ENCODE data around the gene HOXB8. TPM values are rescaled to one million over a fixed set of nuclear protein-coding genes. Genes with fewer than 3 reads are reported as not detected.

Gene HOXB8
- total and polyA plus RNA-seq, 5 donors from 2014 or later: not detected

GRCh38 chr17:48603959-48604769 is 10.9 kb downstream of the HOXB8 start:
- H3K27ac ChIP-seq (ENCODE audit: insufficient read depth, low read length, poor library complexity, severe bottlenecking): no peak overlapping the region
- H3K4me1 Mint-ChIP-seq: peaks cover 0 to 25% (median 13%) of the 10 kb centered on the region in 4 donors
- H3K27me3 ChIP-seq (ENCODE audit: control insufficient read depth, insufficient read depth, low read length): peaks cover 44% of the 10 kb centered on the region
- H3K9me3 ChIP-seq (ENCODE audit: control insufficient read depth in 2 of 2, low read length in 2 of 2): no peaks in the 10 kb centered on the region
- H3K27me3 Mint-ChIP-seq: peaks cover 100% of the 10 kb centered on the region
- H3K27ac Mint-ChIP-seq: peak overlapping the region in 1 of 3 donors; percentile 9
- H3K9me3 Mint-ChIP-seq: peaks cover 0 to 3% (median 0%) of the 10 kb centered on the region in 7 donors
- H3K36me3 Mint-ChIP-seq: peaks cover 3% of the 10 kb centered on the region
- no peaks in the 10 kb centered on the region for H3K36me3 ChIP-seq (ENCODE audit: control insufficient read depth, insufficient read depth, low read length)
- ATAC-seq (ENCODE audit: low read depth in 2 of 2): no peak
- H3K4me3 Mint-ChIP-seq: no peak overlapping the region
- H3K4me1 ChIP-seq (ENCODE audit: control insufficient read depth, insufficient read depth, low read length, poor library complexity, severe bottlenecking): peaks cover 27% of the 10 kb centered on the region
- H3K4me3 ChIP-seq (ENCODE audit: low read depth, low read length): no peak overlapping the region
- DNase-seq: no peak

- peaks cover 9 to 44% (median 25%) of the 10 kb centered on the region in 4 donors for H3K4me1 Mint-ChIP-seq
- H3K36me3 Mint-ChIP-seq: peaks cover 3% of the 10 kb centered on the region
- H3K27ac Mint-ChIP-seq: no peak overlapping the region
- Histone ChIP-seq H3K4me3 (ENCODE audit: low read depth, low read length) (no peak overlapping the region), H3K27ac (ENCODE audit: insufficient read depth, low read length, poor library complexity, severe bottlenecking) (no peak overlapping the region), H3K27me3 (ENCODE audit: control insufficient read depth, insufficient read depth, low read length) (peaks cover 54% of the 10 kb centered on the region), H3K36me3 (ENCODE audit: control insufficient read depth, insufficient read depth, low read length) (no peaks in the 10 kb centered on the region), H3K9me3 (ENCODE audit: control insufficient read depth in 2 of 2, low read length in 2 of 2) (no peaks in the 10 kb centered on the region), H3K4me1 (ENCODE audit: control insufficient read depth, insufficient read depth, low read length, poor library complexity, severe bottlenecking) (peaks cover 44% of the 10 kb centered on the region)
- peak overlapping the region in 1 of 4 donors; percentile 65 for H3K4me3 Mint-ChIP-seq
- ATAC-seq (ENCODE audit: low read depth in 2 of 2): no peak
- peaks cover 100% of the 10 kb centered on the region for H3K27me3 Mint-ChIP-seq
- no peak for DNase-seq
- peaks cover 0 to 3% (median 0%) of the 10 kb centered on the region in 7 donors for H3K9me3 Mint-ChIP-seq
Observed at GRCh38 chr17:48601539-48602425, 13.3 kb downstream of the HOXB8 start.

GRCh38 chr17:48601207-48601538 is 13.9 kb downstream of the HOXB8 start:
- H3K27me3 Mint-ChIP-seq: peaks cover 100% of the 10 kb centered on the region
- H3K9me3 ChIP-seq (ENCODE audit: control insufficient read depth in 2 of 2, low read length in 2 of 2): no peaks in the 10 kb centered on the region
- H3K4me1 ChIP-seq (ENCODE audit: control insufficient read depth, insufficient read depth, low read length, poor library complexity, severe bottlenecking): peaks cover 50% of the 10 kb centered on the region
- H3K9me3 Mint-ChIP-seq: peaks cover 0 to 3% (median 0%) of the 10 kb centered on the region in 7 donors
- no peak overlapping the region for H3K27ac Mint-ChIP-seq
- no peaks in the 10 kb centered on the region for H3K36me3 ChIP-seq (ENCODE audit: control insufficient read depth, insufficient read depth, low read length)
- peaks cover 55% of the 10 kb centered on the region for H3K27me3 ChIP-seq (ENCODE audit: control insufficient read depth, insufficient read depth, low read length)
- peak overlapping the region in 1 of 4 donors; percentile 65 for H3K4me3 Mint-ChIP-seq
- no peak overlapping the region for H3K4me3 ChIP-seq (ENCODE audit: low read depth, low read length)
- no peak for ATAC-seq (ENCODE audit: low read depth in 2 of 2)
- DNase-seq: no peak
- peaks cover 13 to 50% (median 30%) of the 10 kb centered on the region in 4 donors for H3K4me1 Mint-ChIP-seq
- no peak overlapping the region for H3K27ac ChIP-seq (ENCODE audit: insufficient read depth, low read length, poor library complexity, severe bottlenecking)
- H3K36me3 Mint-ChIP-seq: peaks cover 3% of the 10 kb centered on the region

GRCh38 chr17:48600244-48601098 is 14.6 kb downstream of the HOXB8 start:
- ATAC-seq (ENCODE audit: low read depth in 2 of 2) (no peak), DNase-seq (no peak)
- Histone ChIP-seq H3K4me1 (ENCODE audit: control insufficient read depth, insufficient read depth, low read length, poor library complexity, severe bottlenecking) (peaks cover 53% of the 10 kb centered on the region), H3K4me3 (ENCODE audit: low read depth, low read length) (no peak overlapping the region), H3K27ac (ENCODE audit: insufficient read depth, low read length, poor library complexity, severe bottlenecking) (no peak overlapping the region), H3K27me3 (ENCODE audit: control insufficient read depth, insufficient read depth, low read length) (peaks cover 58% of the 10 kb centered on the region), H3K36me3 (ENCODE audit: control insufficient read depth, insufficient read depth, low read length) (no peaks in the 10 kb centered on the region), H3K9me3 (ENCODE audit: control insufficient read depth in 2 of 2, low read length in 2 of 2) (no peaks in the 10 kb centered on the region)
- no peak overlapping the region for H3K27ac Mint-ChIP-seq
- peaks cover 3% of the 10 kb centered on the region for H3K36me3 Mint-ChIP-seq
- peaks cover 98% of the 10 kb centered on the region for H3K27me3 Mint-ChIP-seq
- H3K9me3 Mint-ChIP-seq: peaks cover 0 to 3% (median 0%) of the 10 kb centered on the region in 7 donors
- H3K4me3 Mint-ChIP-seq: peak overlapping the region in 1 of 4 donors; percentile 22
- H3K4me1 Mint-ChIP-seq: peaks cover 13 to 53% (median 30%) of the 10 kb centered on the region in 4 donors

GRCh38 chr17:48599354-48599753 is 15.7 kb downstream of the HOXB8 start:
- no peak for ATAC-seq (ENCODE audit: low read depth in 2 of 2)
- H3K27me3 ChIP-seq (ENCODE audit: control insufficient read depth, insufficient read depth, low read length): peaks cover 61% of the 10 kb centered on the region
- no peaks in the 10 kb centered on the region for H3K9me3 ChIP-seq (ENCODE audit: control insufficient read depth in 2 of 2, low read length in 2 of 2)
- H3K27me3 Mint-ChIP-seq: peaks cover 94% of the 10 kb centered on the region
- no peak overlapping the region for H3K27ac ChIP-seq (ENCODE audit: insufficient read depth, low read length, poor library complexity, severe bottlenecking)
- no peaks in the 10 kb centered on the region for H3K36me3 ChIP-seq (ENCODE audit: control insufficient read depth, insufficient read depth, low read length)
- peaks cover 13 to 49% (median 28%) of the 10 kb centered on the region in 4 donors for H3K4me1 Mint-ChIP-seq
- peaks cover 0 to 3% (median 0%) of the 10 kb centered on the region in 7 donors for H3K9me3 Mint-ChIP-seq
- peaks cover 51% of the 10 kb centered on the region for H3K4me1 ChIP-seq (ENCODE audit: control insufficient read depth, insufficient read depth, low read length, poor library complexity, severe bottlenecking)
- H3K36me3 Mint-ChIP-seq: peaks cover 3% of the 10 kb centered on the region
- DNase-seq: no peak
- H3K4me3 ChIP-seq (ENCODE audit: low read depth, low read length): no peak overlapping the region
- no peak overlapping the region for H3K27ac Mint-ChIP-seq
- peak overlapping the region in 1 of 4 donors; percentile 42 for H3K4me3 Mint-ChIP-seq

GRCh38 chr17:48598736-48599135 is 16.4 kb downstream of the HOXB8 start:
- Mint-ChIP-seq H3K27ac (no peak overlapping the region), H3K36me3 (peaks cover 3% of the 10 kb centered on the region), H3K4me3 (peak overlapping the region; percentile 33 to 89 (median 80)), H3K27me3 (peaks cover 88% of the 10 kb centered on the region), H3K9me3 (peaks cover 0 to 3% (median 0%) of the 10 kb centered on the region in 7 donors), H3K4me1 (peaks cover 13 to 52% (median 28%) of the 10 kb centered on the region in 4 donors)
- H3K27me3 ChIP-seq (ENCODE audit: control insufficient read depth, insufficient read depth, low read length): peaks cover 61% of the 10 kb centered on the region
- no peak overlapping the region for H3K4me3 ChIP-seq (ENCODE audit: low read depth, low read length)
- peaks cover 49% of the 10 kb centered on the region for H3K4me1 ChIP-seq (ENCODE audit: control insufficient read depth, insufficient read depth, low read length, poor library complexity, severe bottlenecking)
- DNase-seq (no peak), ATAC-seq (ENCODE audit: low read depth in 2 of 2) (no peak)
- no peaks in the 10 kb centered on the region for H3K36me3 ChIP-seq (ENCODE audit: control insufficient read depth, insufficient read depth, low read length)
- H3K9me3 ChIP-seq (ENCODE audit: control insufficient read depth in 2 of 2, low read length in 2 of 2): no peaks in the 10 kb centered on the region
- H3K27ac ChIP-seq (ENCODE audit: insufficient read depth, low read length, poor library complexity, severe bottlenecking): no peak overlapping the region

All from CD4-positive, CD25-positive, alpha-beta regulatory T cell (primary cell).